ENCODE results near the gene KIF22.

Gene KIF22

GRCh38 chr16:29794231-29794710, 3.7 kb downstream of the KIF22 start:
- no peak for DNase-seq (ENCODE audit: low read depth in 1 of 2, low spot score in 1 of 2)

DNA sequence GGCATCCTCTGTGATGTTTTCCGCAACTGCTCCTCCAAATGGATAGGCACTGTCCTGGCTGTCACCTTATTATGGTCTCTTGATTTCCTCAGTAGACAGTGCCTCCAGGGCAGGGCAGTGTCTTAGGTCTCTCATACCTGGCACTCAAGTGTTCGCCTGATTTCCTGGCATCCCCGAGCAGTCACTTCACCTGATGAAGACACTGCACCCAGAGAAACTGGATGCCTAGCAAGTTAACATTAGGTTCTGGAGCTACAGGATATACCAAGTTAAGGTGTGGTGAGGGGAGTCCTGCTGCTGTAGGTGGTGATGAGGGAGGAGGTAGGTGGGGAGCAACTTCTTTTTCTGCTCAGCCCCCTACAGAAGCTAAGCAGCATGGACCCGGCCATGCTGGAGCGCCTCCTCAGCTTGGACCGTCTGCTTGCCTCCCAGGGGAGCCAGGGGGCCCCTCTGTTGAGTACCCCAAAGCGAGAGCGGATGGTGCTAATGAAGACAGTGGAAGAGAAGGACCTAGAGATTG, 11.9 kb downstream of the KIF22 start:
- no peak for DNase-seq (ENCODE audit: low read depth in 1 of 2, low spot score in 1 of 2)

- DNase-seq (ENCODE audit: low read depth in 1 of 2, low spot score in 1 of 2) = no peak
These were observed 13.5 kb downstream of the KIF22 start for GRCh38 chr16:29804020-29804419.

GRCh38 chr16:29804455-29805231, 14.1 kb downstream of the KIF22 start:
- DNase-seq (ENCODE audit: low read depth in 1 of 2, low spot score in 1 of 2) = no peak

GRCh38 chr16:29805232-29806098, 14.9 kb downstream of the KIF22 start:
- peak; percentile 93 to 96 for DNase-seq (ENCODE audit: low read depth in 1 of 2, low spot score in 1 of 2)

- DNase-seq (ENCODE audit: low read depth in 1 of 2, low spot score in 1 of 2) = peak in 1 of 2 donors; percentile 61
These were observed 15.6 kb downstream of the KIF22 start, which contains the start of gene MAZ for GRCh38 chr16:29806099-29806579. Gene MAZ, plus strand, starts transcription at chr16:29806529. Its CDS starts 173 bp downstream, at chr16:29806702.

DNA sequence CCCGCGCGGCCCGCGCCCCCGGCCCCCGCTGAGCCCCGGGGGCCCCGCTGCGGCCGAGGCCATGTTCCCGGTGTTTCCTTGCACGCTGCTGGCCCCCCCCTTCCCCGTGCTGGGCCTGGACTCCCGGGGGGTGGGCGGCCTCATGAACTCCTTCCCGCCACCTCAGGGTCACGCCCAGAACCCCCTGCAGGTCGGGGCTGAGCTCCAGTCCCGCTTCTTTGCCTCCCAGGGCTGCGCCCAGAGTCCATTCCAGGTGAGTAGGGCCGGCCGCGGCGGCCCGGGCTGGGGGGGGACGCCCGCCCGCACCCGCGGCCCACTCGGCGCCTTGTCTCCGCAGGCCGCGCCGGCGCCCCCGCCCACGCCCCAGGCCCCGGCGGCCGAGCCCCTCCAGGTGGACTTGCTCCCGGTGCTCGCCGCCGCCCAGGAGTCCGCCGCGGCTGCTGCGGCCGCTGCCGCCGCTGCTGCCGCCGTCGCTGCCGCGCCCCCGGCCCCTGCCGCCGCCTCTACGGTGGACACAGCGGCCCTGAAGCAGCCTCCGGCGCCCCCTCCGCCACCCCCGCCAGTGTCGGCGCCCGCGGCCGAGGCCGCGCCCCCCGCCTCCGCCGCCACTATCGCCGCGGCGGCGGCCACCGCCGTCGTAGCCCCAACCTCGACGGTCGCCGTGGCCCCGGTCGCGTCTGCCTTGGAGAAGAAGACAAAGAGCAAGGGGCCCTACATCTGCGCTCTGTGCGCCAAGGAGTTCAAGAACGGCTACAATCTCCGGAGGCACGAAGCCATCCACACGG, 16.3 kb downstream of the KIF22 start:
- DNase-seq (ENCODE audit: low read depth in 1 of 2, low spot score in 1 of 2) = no peak

- DNase-seq (ENCODE audit: low read depth in 1 of 2, low spot score in 1 of 2) = peak; percentile 79 to 85
These were observed 17.1 kb downstream of the KIF22 start for GRCh38 chr16:29807426-29808218.

GRCh38 chr16:29808219-29808900, 17.8 kb downstream of the KIF22 start:
- no peak for DNase-seq (ENCODE audit: low read depth in 1 of 2, low spot score in 1 of 2)

GRCh38 chr16:29809031-29809747, 18.6 kb downstream of the KIF22 start:
- no peak for DNase-seq (ENCODE audit: low read depth in 1 of 2, low spot score in 1 of 2)

- DNase-seq (ENCODE audit: low read depth in 1 of 2, low spot score in 1 of 2) = no peak
These were observed 19.5 kb downstream of the KIF22 start for GRCh38 chr16:29809850-29810698.

GRCh38 chr16:29810699-29811169, 20.2 kb downstream of the KIF22 start:
- no peak for DNase-seq (ENCODE audit: low read depth in 1 of 2, low spot score in 1 of 2)

DNA sequence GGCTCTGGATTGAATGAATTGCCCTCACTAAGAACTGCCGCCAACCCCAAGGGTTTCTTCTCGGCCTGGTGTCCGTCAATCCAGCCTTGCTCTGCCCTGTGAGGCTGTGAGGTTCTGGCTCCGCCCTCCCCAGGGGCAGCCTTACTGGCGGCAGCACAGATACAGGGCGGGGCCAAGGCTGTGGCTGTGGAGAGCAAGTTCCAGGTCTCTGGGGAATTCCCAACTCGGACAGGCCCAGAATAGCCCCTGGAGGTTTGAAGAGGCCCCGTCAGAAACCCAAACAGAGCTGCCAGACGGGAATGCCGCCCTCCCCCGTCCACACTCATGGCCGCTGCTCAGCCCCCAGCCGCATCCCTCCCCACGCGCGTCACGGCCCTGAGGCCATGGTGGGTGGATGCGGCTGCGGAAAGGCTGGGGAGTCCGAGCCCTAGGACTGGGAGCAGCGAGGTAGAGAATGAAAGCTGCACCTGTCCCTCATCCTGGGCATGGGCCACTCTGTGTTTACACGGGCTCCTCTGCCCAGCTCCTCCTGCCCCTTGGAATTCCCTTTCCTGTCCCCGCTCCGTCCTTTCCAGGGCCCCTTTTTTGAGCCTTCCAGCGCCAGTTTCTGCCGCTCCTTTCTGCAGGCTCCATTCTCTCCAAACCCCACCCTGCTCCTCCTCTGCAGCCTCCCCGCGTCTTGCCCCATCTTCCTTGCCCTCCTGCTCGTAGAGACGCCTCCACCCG, 20.8 kb downstream of the KIF22 start:
- DNase-seq (ENCODE audit: low read depth in 1 of 2, low spot score in 1 of 2) = peak in 1 of 2 donors; percentile 70

DNA sequence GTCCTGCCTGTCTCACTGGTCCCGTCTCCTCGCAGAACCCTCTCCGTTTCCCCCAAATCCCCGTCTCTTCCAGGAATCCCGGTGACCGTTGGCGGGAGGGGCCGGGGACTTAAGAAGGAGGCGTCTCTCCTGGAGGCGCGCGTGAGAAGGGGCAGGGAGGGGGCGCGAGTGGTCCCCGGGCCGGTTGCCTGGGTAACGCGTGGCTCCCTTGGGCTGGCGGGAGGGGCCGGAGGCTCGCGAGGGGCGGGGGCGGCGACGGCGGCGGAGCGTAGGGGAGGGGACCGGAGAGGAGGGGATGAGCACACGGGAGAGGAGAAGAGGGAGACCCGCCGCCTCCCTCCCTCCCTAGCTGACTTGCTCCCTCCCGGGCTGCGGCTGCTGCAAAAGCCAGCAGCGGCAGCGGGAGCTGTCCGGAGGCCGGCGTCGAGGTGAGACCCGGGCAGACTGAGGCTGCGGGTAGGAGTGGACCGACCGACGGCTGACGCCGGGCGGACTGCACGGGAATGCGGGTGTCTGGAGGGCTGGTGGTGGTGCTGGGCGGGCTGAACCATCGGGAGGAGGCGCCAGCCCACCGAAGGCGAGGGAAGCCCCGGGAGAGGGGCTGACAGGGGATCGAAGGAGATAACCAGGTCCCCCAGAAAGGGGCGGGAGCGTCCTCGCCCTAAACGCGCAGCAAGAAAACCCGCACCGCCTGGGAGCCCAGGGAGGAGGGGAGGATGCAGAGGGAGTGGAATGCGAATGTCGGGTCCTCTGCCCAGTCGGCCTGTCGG, 21.5 kb downstream of the KIF22 start, which contains the start of gene PRRT2:
TSS of gene PRRT2 (plus strand) at position 298 of the 770 bp plus-strand sequence. CDS start 862 bp downstream, outside the sequence.
- no peak for DNase-seq (ENCODE audit: low read depth in 1 of 2, low spot score in 1 of 2)

DNA sequence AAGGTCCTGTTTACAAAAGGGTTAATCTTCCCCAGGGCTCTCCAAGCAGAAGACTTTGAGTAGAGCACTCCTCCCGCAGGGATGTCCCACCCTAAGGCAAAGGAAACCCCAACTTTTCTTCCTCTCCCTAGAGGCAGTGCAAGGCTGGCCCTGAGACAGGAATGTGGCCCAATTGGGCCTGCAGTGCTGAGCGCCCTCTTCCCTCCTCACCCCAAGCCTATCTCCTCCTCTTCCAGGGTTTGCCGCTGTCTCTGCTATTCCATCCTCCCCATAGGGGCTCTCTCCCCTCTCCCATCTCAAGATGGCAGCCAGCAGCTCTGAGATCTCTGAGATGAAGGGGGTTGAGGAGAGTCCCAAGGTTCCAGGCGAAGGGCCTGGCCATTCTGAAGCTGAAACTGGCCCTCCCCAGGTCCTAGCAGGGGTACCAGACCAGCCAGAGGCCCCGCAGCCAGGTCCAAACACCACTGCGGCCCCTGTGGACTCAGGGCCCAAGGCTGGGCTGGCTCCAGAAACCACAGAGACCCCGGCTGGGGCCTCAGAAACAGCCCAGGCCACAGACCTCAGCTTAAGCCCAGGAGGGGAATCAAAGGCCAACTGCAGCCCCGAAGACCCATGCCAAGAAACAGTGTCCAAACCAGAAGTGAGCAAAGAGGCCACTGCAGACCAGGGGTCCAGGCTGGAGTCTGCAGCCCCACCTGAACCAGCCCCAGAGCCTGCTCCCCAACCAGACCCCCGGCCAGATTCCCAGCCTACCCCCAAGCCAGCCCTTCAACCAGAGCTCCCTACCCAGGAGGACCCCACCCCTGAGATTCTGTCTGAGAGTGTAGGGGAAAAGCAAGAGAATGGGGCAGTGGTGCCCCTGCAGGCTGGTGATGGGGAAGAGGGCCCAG, 22.4 kb downstream of the KIF22 start:
- no peak for DNase-seq (ENCODE audit: low read depth in 1 of 2, low spot score in 1 of 2)

Data from activated CD4-positive, alpha-beta T cell treated with anti-CD3 and anti-CD28 coated beads, Interleukin-2, amount 50 U/mL, for 24 hours (primary cell).